Subcutaneous abdominal adipose tissue (tissue), 5 donors: ENCODE measurements around the gene MACC1.
"Not testable (repeated sequence)": the region's sequence is repeated elsewhere in the genome, so short reads cannot be mapped to it uniquely, and the experiment has no call there.

Source experiments
- H3K27ac ChIP-seq: one replicate; pipeline ENCODE4 v1.7.0; 2013; ENCODE audit warnings: low read depth, mild to moderate bottlenecking, inconsistent platforms, low read length, moderate library complexity
- H3K27me3 ChIP-seq, 5 donors: one replicate each; pipeline ENCODE4 v1.7.0; 2013; ENCODE audit warnings: low read length in 5 of 5, inconsistent platforms in 1 of 5; ENCODE audit not compliant: control insufficient read depth in 5 of 5, insufficient read depth in 4 of 5
- H3K36me3 ChIP-seq, 5 donors: one replicate each; pipeline ENCODE4 v1.7.0; 2013; ENCODE audit warnings: low read length in 5 of 5; ENCODE audit not compliant: control insufficient read depth in 5 of 5, insufficient read depth in 5 of 5
- H3K4me1 ChIP-seq, 5 donors: one replicate each; pipeline ENCODE4 v1.7.0; 2013; ENCODE audit warnings: low read length in 5 of 5, mild to moderate bottlenecking in 3 of 5, moderate library complexity in 1 of 5; ENCODE audit not compliant: control insufficient read depth in 5 of 5, insufficient read depth in 5 of 5
- H3K4me3 ChIP-seq, 5 donors: one replicate each; pipeline ENCODE4 v1.7.0; 2013; ENCODE audit warnings: low read length in 5 of 5, low read depth in 1 of 5
- H3K9ac ChIP-seq, 5 donors: one replicate each; pipeline ENCODE4 v1.7.0; 2013; ENCODE audit warnings: low read length in 5 of 5, mild to moderate bottlenecking in 4 of 5, moderate library complexity in 3 of 5
- H3K9me3 ChIP-seq, 5 donors: one replicate each; pipeline ENCODE4 v1.7.0; 2013; ENCODE audit warnings: low read length in 5 of 5; ENCODE audit not compliant: control insufficient read depth in 5 of 5
- donor health status: healthy.
- donor health status: healthy.
- donor health status: healthy.
- donor health status: healthy.
- donor health status: healthy.

Gene MACC1

GRCh38 chr7:20187850-20188249 is 29.3 kb downstream of the MACC1 start:
- H3K27ac ChIP-seq, H3K27me3 ChIP-seq, H3K36me3 ChIP-seq, H3K4me3 ChIP-seq, H3K9ac ChIP-seq, H3K4me1 ChIP-seq: not testable (repeated sequence)
- peaks cover 0 to 10% (median 8%) of the 10 kb centered on the region in 5 donors for H3K9me3 ChIP-seq

GRCh38 chr7:20185988-20186387 is 31.2 kb downstream of the MACC1 start:
- no peaks in the 10 kb centered on the region for H3K27me3 ChIP-seq
- peaks cover 0 to 1% (median 0%) of the 10 kb centered on the region in 5 donors for H3K4me1 ChIP-seq
- peaks cover 0 to 10% (median 8%) of the 10 kb centered on the region in 5 donors for H3K9me3 ChIP-seq
- no peak overlapping the region for H3K4me3 ChIP-seq
- H3K36me3 ChIP-seq = no peaks in the 10 kb centered on the region
- no peak overlapping the region for H3K9ac ChIP-seq
- H3K27ac ChIP-seq = no peak overlapping the region

GRCh38 chr7:20183086-20183485 is 34.1 kb downstream of the MACC1 start:
- no peak overlapping the region for H3K4me3 ChIP-seq
- no peaks in the 10 kb centered on the region for H3K27me3 ChIP-seq
- H3K9me3 ChIP-seq = peaks cover 0 to 4% (median 0%) of the 10 kb centered on the region in 5 donors
- H3K9ac ChIP-seq = no peak overlapping the region
- H3K36me3 ChIP-seq = no peaks in the 10 kb centered on the region
- no peaks in the 10 kb centered on the region for H3K4me1 ChIP-seq
- no peak overlapping the region for H3K27ac ChIP-seq

- H3K27me3 ChIP-seq = no peaks in the 10 kb centered on the region
- H3K36me3 ChIP-seq = no peaks in the 10 kb centered on the region
- H3K4me1 ChIP-seq = no peaks in the 10 kb centered on the region
- no peak overlapping the region for H3K4me3 ChIP-seq
- no peaks in the 10 kb centered on the region for H3K9me3 ChIP-seq
- no peak overlapping the region for H3K27ac ChIP-seq
- H3K9ac ChIP-seq = no peak overlapping the region
These were observed 40.5 kb downstream of the MACC1 start for GRCh38 chr7:20176578-20177242.

GRCh38 chr7:20173828-20174227 is 43.4 kb downstream of the MACC1 start:
- Histone ChIP-seq H3K4me1 (no peaks in the 10 kb centered on the region), H3K4me3 (no peak overlapping the region), H3K36me3 (no peaks in the 10 kb centered on the region), H3K9ac (no peak overlapping the region), H3K9me3 (no peaks in the 10 kb centered on the region), H3K27me3 (no peaks in the 10 kb centered on the region), H3K27ac (no peak overlapping the region)

- no peak overlapping the region for H3K4me3 ChIP-seq
- H3K4me1 ChIP-seq = no peaks in the 10 kb centered on the region
- no peaks in the 10 kb centered on the region for H3K27me3 ChIP-seq
- no peak overlapping the region for H3K27ac ChIP-seq
- no peaks in the 10 kb centered on the region for H3K36me3 ChIP-seq
- no peaks in the 10 kb centered on the region for H3K9me3 ChIP-seq
- no peak overlapping the region for H3K9ac ChIP-seq
These were observed 44.3 kb downstream of the MACC1 start for GRCh38 chr7:20172736-20173334.

- no peaks in the 10 kb centered on the region for H3K36me3 ChIP-seq
- H3K4me1 ChIP-seq = peaks cover 0 to 7% (median 0%) of the 10 kb centered on the region in 5 donors
- H3K4me3 ChIP-seq = no peak overlapping the region
- no peaks in the 10 kb centered on the region for H3K27me3 ChIP-seq
- H3K27ac ChIP-seq = no peak overlapping the region
- no peak overlapping the region for H3K9ac ChIP-seq
- no peaks in the 10 kb centered on the region for H3K9me3 ChIP-seq
These were observed 46.6 kb downstream of the MACC1 start for GRCh38 chr7:20170633-20171032.

GRCh38 chr7:20165146-20165510 is 52.1 kb downstream of the MACC1 start:
- Histone ChIP-seq H3K27me3 (no peaks in the 10 kb centered on the region), H3K4me1 (peaks cover 4 to 21% (median 13%) of the 10 kb centered on the region in 5 donors), H3K4me3 (no peak overlapping the region), H3K36me3 (no peaks in the 10 kb centered on the region), H3K9me3 (no peaks in the 10 kb centered on the region), H3K27ac (peak overlapping the region; percentile 79), H3K9ac (peak overlapping the region in 2 of 5 donors; percentile 0 to 47)

GRCh38 chr7:20164425-20165145 is 52.6 kb downstream of the MACC1 start:
- Histone ChIP-seq H3K9me3 (no peaks in the 10 kb centered on the region), H3K36me3 (no peaks in the 10 kb centered on the region), H3K4me3 (no peak overlapping the region), H3K27me3 (no peaks in the 10 kb centered on the region), H3K9ac (peak overlapping the region in 2 of 5 donors; percentile 32 to 47), H3K27ac (peak overlapping the region; percentile 83), H3K4me1 (peaks cover 4 to 21% (median 13%) of the 10 kb centered on the region in 5 donors)

- Histone ChIP-seq H3K4me1 (peaks cover 4 to 21% (median 13%) of the 10 kb centered on the region in 5 donors), H3K9me3 (no peaks in the 10 kb centered on the region), H3K27me3 (no peaks in the 10 kb centered on the region), H3K27ac (no peak overlapping the region), H3K36me3 (no peaks in the 10 kb centered on the region), H3K9ac (no peak overlapping the region), H3K4me3 (no peak overlapping the region)
These were observed 54.5 kb downstream of the MACC1 start for GRCh38 chr7:20162665-20163064.
